C4-2B (cell line): ENCODE data around the gene ASMTL.

Experiments
- ZFX ChIP-seq: fragments of 450-650 bp; IDR thresholded peaks from 2 replicates; pipeline ENCODE4 v1.6.1; 2017
- TF ChIP-seq, protein P1 (sequence below): fragments of 450-650 bp; conservative IDR thresholded peaks from 2 replicates; pipeline ENCODE4 v1.5.1; 2017; ENCODE audit warnings: mild to moderate bottlenecking

DNA sequence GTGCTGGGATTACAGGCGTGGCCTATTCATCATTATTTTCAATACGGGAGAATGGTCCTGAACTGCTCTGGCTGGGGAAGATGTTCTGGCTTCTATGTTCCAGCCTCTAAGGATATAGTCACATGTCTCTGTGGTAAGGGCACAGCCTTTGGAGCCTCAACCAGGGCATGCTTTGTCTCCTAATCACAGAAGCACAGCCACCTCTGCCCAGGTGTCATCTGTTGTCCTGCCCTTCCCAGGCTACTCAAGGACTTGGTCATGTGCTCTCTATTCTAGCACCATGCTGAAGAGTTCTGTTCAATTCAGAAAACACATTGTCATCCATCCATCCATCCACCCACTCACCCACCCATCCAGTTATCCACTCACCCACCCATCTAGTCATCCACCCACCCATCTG, 29.5 kb downstream of the ASMTL start:
- TF ChIP-seq, protein P1, sequence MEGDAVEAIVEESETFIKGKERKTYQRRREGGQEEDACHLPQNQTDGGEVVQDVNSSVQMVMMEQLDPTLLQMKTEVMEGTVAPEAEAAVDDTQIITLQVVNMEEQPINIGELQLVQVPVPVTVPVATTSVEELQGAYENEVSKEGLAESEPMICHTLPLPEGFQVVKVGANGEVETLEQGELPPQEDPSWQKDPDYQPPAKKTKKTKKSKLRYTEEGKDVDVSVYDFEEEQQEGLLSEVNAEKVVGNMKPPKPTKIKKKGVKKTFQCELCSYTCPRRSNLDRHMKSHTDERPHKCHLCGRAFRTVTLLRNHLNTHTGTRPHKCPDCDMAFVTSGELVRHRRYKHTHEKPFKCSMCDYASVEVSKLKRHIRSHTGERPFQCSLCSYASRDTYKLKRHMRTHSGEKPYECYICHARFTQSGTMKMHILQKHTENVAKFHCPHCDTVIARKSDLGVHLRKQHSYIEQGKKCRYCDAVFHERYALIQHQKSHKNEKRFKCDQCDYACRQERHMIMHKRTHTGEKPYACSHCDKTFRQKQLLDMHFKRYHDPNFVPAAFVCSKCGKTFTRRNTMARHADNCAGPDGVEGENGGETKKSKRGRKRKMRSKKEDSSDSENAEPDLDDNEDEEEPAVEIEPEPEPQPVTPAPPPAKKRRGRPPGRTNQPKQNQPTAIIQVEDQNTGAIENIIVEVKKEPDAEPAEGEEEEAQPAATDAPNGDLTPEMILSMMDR, result no peak
- no peak for TF ChIP-seq ZFX
